Kidney (tissue), 14 donors: Measurements from ENCODE around the gene SFSWAP. TPM values are rescaled to one million over a fixed set of nuclear protein-coding genes. Genes with fewer than 3 reads are reported as not detected.

Source experiments
- DNase-seq, 5 donors: peaks; one replicate each; pipeline ENCODE4 v3.0.0-alpha.2; 2013 to 2020
- FAIRE-seq: peaks from 2 replicates; lab custom pipeline; 2012; peaks lifted over from hg19 to GRCh38; lab: Jason Lieb, UNC
- H3K27ac ChIP-seq, 2 donors: one replicate each; pipeline ENCODE4 v1.7.0; 2013; ENCODE audit warnings: low read depth in 2 of 2, low read length in 2 of 2, inconsistent platforms in 1 of 2
- H3K27me3 ChIP-seq: one replicate; pipeline ENCODE4 v1.7.1; 2013; ENCODE audit warnings: low read length, inconsistent platforms; ENCODE audit not compliant: control insufficient read depth, insufficient read depth
- H3K36me3 ChIP-seq, 3 donors: one replicate each; pipeline versions ENCODE4 v1.7.0 to v1.7.1; 2013; ENCODE audit warnings: low read length in 3 of 3, control low read depth in 1 of 3, inconsistent platforms in 1 of 3; ENCODE audit not compliant: insufficient read depth in 3 of 3, control insufficient read depth in 2 of 3
- H3K4me1 ChIP-seq, 3 donors: one replicate each; pipeline versions ENCODE4 v1.7.0 to v1.7.1; 2013; ENCODE audit warnings: low read length in 3 of 3, inconsistent platforms in 1 of 3, low read depth in 1 of 3; ENCODE audit not compliant: control insufficient read depth in 2 of 3, insufficient read depth in 2 of 3
- H3K4me3 ChIP-seq, 3 donors: one replicate each; pipeline versions ENCODE4 v1.7.0 to v1.8.1; 2013; ENCODE audit warnings: low read length in 3 of 3, control low read depth in 1 of 3, inconsistent platforms in 1 of 3
- H3K9ac ChIP-seq, 3 donors: one replicate each; pipeline versions ENCODE4 v1.7.0 to v1.7.1; 2013; ENCODE audit warnings: low read length in 3 of 3, control low read depth in 1 of 3, inconsistent platforms in 1 of 3
- H3K9me3 ChIP-seq, 3 donors: one replicate each; pipeline versions ENCODE4 v1.7.0 to v1.7.1; 2013; ENCODE audit warnings: low read length in 3 of 3, control low read depth in 1 of 3, inconsistent platforms in 1 of 3; ENCODE audit not compliant: control insufficient read depth in 2 of 3, insufficient read depth in 1 of 3
- CTCF ChIP-seq: IDR thresholded peaks from 3 replicates; pipeline ENCODE4 v1.5.1; 2012; ENCODE audit warnings: mild to moderate bottlenecking, moderate library complexity, borderline replicate concordance; ENCODE audit not compliant: insufficient read depth; ENCODE audit errors: extremely low read depth
- intact Hi-C: fragments of 100-400 bp; cut with DNase I; formaldehyde crosslinking; loops from one replicate; pipeline ENCODE4 v1.11.1; 2022
- polyA plus RNA-seq: library from polyadenylated mRNA; stranded (reverse); fragments of 350-450 nt; fragmentation: Illumina TruSeq; extraction: RNeasy Lipid Tissue Mini Kit (QIAGEN cat#74804); gene quantifications from one replicate; pipeline ENCODE4 v1.2.3, GENCODE V29; 2014; ENCODE audit warnings: low read depth, low replicate concordance; ENCODE audit not compliant: insufficient read depth
- total RNA-seq: library from RNA; stranded (reverse); fragmentation: NEBNext Ultra II Directional; extraction: Animal tissue kit (Norgen Biotek cat#: 25700); gene quantifications from one replicate; pipeline ENCODE4 v1.2.1, GENCODE V29; 2021
- donor health status: control.
- donor health status: control.
- donor health status: control.
- donor health status: control.
- donor health status: control.
- donor health status: DM: yes; HTN: yes; CAD: no.
- donor health status: Normal renal cell carcinoma (clear cell type).

Gene SFSWAP
- total and polyA plus RNA-seq, 2 donors from 2014 or later, result 13.9 to 46.2 TPM

- H3K4me3 ChIP-seq, result no peak overlapping the region
- no peaks in the 10 kb centered on the region for H3K9me3 ChIP-seq
- no peak for TF ChIP-seq CTCF
- H3K36me3 ChIP-seq, result peaks cover 0 to 41% (median 38%) of the 10 kb centered on the region in 3 donors
- intact Hi-C loops, result no loop called here
- H3K27ac ChIP-seq, result no peak overlapping the region
- no peak overlapping the region for H3K9ac ChIP-seq
- DNase-seq (peak in 3 of 5 donors; percentile 27 to 44 (median 37)), FAIRE-seq (no peak)
- H3K4me1 ChIP-seq, result no peaks in the 10 kb centered on the region
- H3K27me3 ChIP-seq, result no peaks in the 10 kb centered on the region
Measured at GRCh38 chr12:131734336-131735152, 23.7 kb downstream of the SFSWAP start.

GRCh38 chr12:131735153-131735456 is 24.2 kb downstream of the SFSWAP start:
- H3K9me3 ChIP-seq, result no peaks in the 10 kb centered on the region
- no peaks in the 10 kb centered on the region for H3K27me3 ChIP-seq
- no peaks in the 10 kb centered on the region for H3K4me1 ChIP-seq
- H3K27ac ChIP-seq, result no peak overlapping the region
- FAIRE-seq, result no peak
- H3K9ac ChIP-seq, result no peak overlapping the region
- TF ChIP-seq CTCF, result no peak
- DNase-seq, result no peak
- intact Hi-C loops, result no loop called here
- H3K36me3 ChIP-seq, result peaks cover 0 to 35% (median 35%) of the 10 kb centered on the region in 3 donors
- H3K4me3 ChIP-seq, result no peak overlapping the region

- FAIRE-seq, result no peak
- no peak for TF ChIP-seq CTCF
- intact Hi-C loops, result no loop called here
- H3K27me3 ChIP-seq, result no peaks in the 10 kb centered on the region
- DNase-seq, result no peak
- no peak overlapping the region for H3K9ac ChIP-seq
- peaks cover 0 to 32% (median 29%) of the 10 kb centered on the region in 3 donors for H3K36me3 ChIP-seq
- H3K9me3 ChIP-seq, result no peaks in the 10 kb centered on the region
- H3K4me3 ChIP-seq, result no peak overlapping the region
- H3K4me1 ChIP-seq, result no peaks in the 10 kb centered on the region
- no peak overlapping the region for H3K27ac ChIP-seq
Measured at GRCh38 chr12:131735476-131736445, 24.9 kb downstream of the SFSWAP start.
